ENCODE measurements around the gene B3GAT1.
A peak's percentile ranks its signal among the peaks of the same experiment; 100 is the strongest.

B3GAT1 gene

GRCh38 chr11:134374891-134375550, 37.0 kb downstream of the B3GAT1 start:
- DNase-seq, result no peak

GRCh38 chr11:134374171-134374570, 37.9 kb downstream of the B3GAT1 start:
- DNase-seq, result no peak

GRCh38 chr11:134373591-134374052, 38.4 kb downstream of the B3GAT1 start:
- DNase-seq, result no peak

GRCh38 chr11:134372961-134373360, 39.1 kb downstream of the B3GAT1 start:
- DNase-seq, result peak in 6 of 58 donors; percentile 20 to 49 (median 40)

GRCh38 chr11:134372536-134372935, 39.5 kb downstream of the B3GAT1 start:
- peak in 1 of 58 donors; percentile 19 for DNase-seq

GRCh38 chr11:134371436-134372185, 40.4 kb downstream of the B3GAT1 start:
- no peak for DNase-seq

- DNase-seq, result no peak
Observed at GRCh38 chr11:134370526-134371435, 41.3 kb downstream of the B3GAT1 start.

- DNase-seq, result no peak
Observed at GRCh38 chr11:134369656-134370525, 42.2 kb downstream of the B3GAT1 start.

GRCh38 chr11:134367781-134368180, 44.3 kb downstream of the B3GAT1 start:
- no peak for DNase-seq

GRCh38 chr11:134366254-134366653, 45.8 kb downstream of the B3GAT1 start:
- no peak for DNase-seq

GRCh38 chr11:134365011-134365925, 46.8 kb downstream of the B3GAT1 start:
- DNase-seq, result peak in 26 of 58 donors; percentile 16 to 75 (median 40)

- no peak for DNase-seq
Observed at GRCh38 chr11:134364261-134364660, 47.8 kb downstream of the B3GAT1 start.

- no peak for DNase-seq
Observed at GRCh38 chr11:134363592-134363991, 48.5 kb downstream of the B3GAT1 start.

- no peak for DNase-seq
Observed at GRCh38 chr11:134363161-134363560, 48.9 kb downstream of the B3GAT1 start.

GRCh38 chr11:134362192-134362901, 49.7 kb downstream of the B3GAT1 start:
- DNase-seq, result no peak

GRCh38 chr11:134361661-134362060, 50.4 kb downstream of the B3GAT1 start:
- DNase-seq, result no peak

GRCh38 chr11:134360050-134360835, 51.8 kb downstream of the B3GAT1 start:
- DNase-seq, result peak in 56 of 58 donors; percentile 23 to 92 (median 77)

GRCh38 chr11:134359646-134360045, 52.4 kb downstream of the B3GAT1 start:
- no peak for DNase-seq

Data from anterior cingulate cortex (tissue), 58 donors.